HG02870 (cell line): ENCODE measurements around the gene CTNNA3.

Experiments
- ATAC-seq: cut with Tn5 transposase; IDR thresholded peaks from one replicate; pipeline ENCODE4 v1.9.1; 2021; ENCODE audit warnings: mild to moderate bottlenecking, moderate library complexity; ENCODE audit not compliant: unreplicated experiment

Gene CTNNA3

GRCh38 chr10:66714741-66715140, 981.3 kb downstream of the CTNNA3 start:
- ATAC-seq: no peak

- ATAC-seq: no peak
Observed at GRCh38 chr10:66713387-66713786, 982.6 kb downstream of the CTNNA3 start.

GRCh38 chr10:66698069-66698468, 997.9 kb downstream of the CTNNA3 start:
- ATAC-seq: no peak

- ATAC-seq: no peak
Observed at GRCh38 chr10:66695046-66695445, 1000.9 kb downstream of the CTNNA3 start.

GRCh38 chr10:66684581-66684980, 1011.4 kb downstream of the CTNNA3 start:
- no peak for ATAC-seq

- ATAC-seq: no peak
Observed at GRCh38 chr10:66680886-66681285, 1015.1 kb downstream of the CTNNA3 start.

- ATAC-seq: no peak
Observed at GRCh38 chr10:66678521-66678920, 1017.5 kb downstream of the CTNNA3 start.

- no peak for ATAC-seq
Observed at GRCh38 chr10:66673071-66673470, 1022.9 kb downstream of the CTNNA3 start.

- ATAC-seq: no peak
Observed at GRCh38 chr10:66671562-66671961, 1024.4 kb downstream of the CTNNA3 start.

GRCh38 chr10:66671064-66671463, 1024.9 kb downstream of the CTNNA3 start:
- no peak for ATAC-seq

- no peak for ATAC-seq
Observed at GRCh38 chr10:66656499-66656898, 1039.5 kb downstream of the CTNNA3 start.

GRCh38 chr10:66654861-66655260, 1041.1 kb downstream of the CTNNA3 start:
- no peak for ATAC-seq

- ATAC-seq: no peak
Observed at GRCh38 chr10:66651308-66652082, 1044.5 kb downstream of the CTNNA3 start.

GRCh38 chr10:66649626-66650025, 1046.4 kb downstream of the CTNNA3 start:
- ATAC-seq: no peak

GRCh38 chr10:66642217-66642616, 1053.8 kb downstream of the CTNNA3 start:
- no peak for ATAC-seq

- no peak for ATAC-seq
Observed at GRCh38 chr10:66639371-66639770, 1056.6 kb downstream of the CTNNA3 start.

- no peak for ATAC-seq
Observed at GRCh38 chr10:66637273-66638036, 1058.5 kb downstream of the CTNNA3 start.

- no peak for ATAC-seq
Observed at GRCh38 chr10:66629996-66630395, 1066.0 kb downstream of the CTNNA3 start.

GRCh38 chr10:66627156-66627555, 1068.8 kb downstream of the CTNNA3 start:
- no peak for ATAC-seq

GRCh38 chr10:66625709-66626590, 1070.0 kb downstream of the CTNNA3 start:
- no peak for ATAC-seq

- no peak for ATAC-seq
Observed at GRCh38 chr10:66622050-66622449, 1073.9 kb downstream of the CTNNA3 start.
